Spleen (tissue), 7 donors: ENCODE data around the gene PRKACB.

Experiments used
- CTCF ChIP-seq, 11 experiments: fragments of 200-600 bp in 7 of 11; fragments of 450-650 bp in 4 of 11; sonication (generic) in 4 of 11; IDR thresholded peaks in 8 of 11; conservative IDR thresholded peaks in 3 of 11; 1 replicate in 7 of 11; 2 replicates in 4 of 11; pipeline versions ENCODE4 v1.4.0 to v1.8.0; 2016 to 2021; ENCODE audit warnings: antibody characterized with exemption in 11 of 11, inconsistent platforms in 4 of 11, mild to moderate bottlenecking in 1 of 11
- POLR2A ChIP-seq, 3 donors: fragments of 450-650 bp; IDR thresholded peaks; one replicate each; pipeline ENCODE4 v1.5.1; 2017; ENCODE audit warnings: antibody characterized with exemption in 3 of 3, mild to moderate bottlenecking in 1 of 3
- POLR2AphosphoS5 ChIP-seq, 3 donors: sonication (generic); formaldehyde crosslinking; IDR thresholded peaks; one replicate each; pipeline ENCODE4 v1.5.1; 2017; ENCODE audit warnings: antibody characterized with exemption in 3 of 3
- donor health status: DM: no; HTN: no; CAD: no; lungs with moderate emphysema.
- donor health status: DM: no; HTN: no; CAD: no.
- donor health status: DM: no; HTN: no; CAD: no.

GRCh38 chr1:84253036-84253435 lies 109.0 kb downstream of the PRKACB start:
- TF ChIP-seq CTCF (IDR thresholded peaks at IDR 0.05 in 8 of 11, conservative IDR thresholded peaks at IDR 0.05 in 3 of 11) (no peak), POLR2A (IDR thresholded peaks at IDR 0.05) (no peak), POLR2AphosphoS5 (IDR thresholded peaks at IDR 0.05) (no peak)
